Mucosa of descending colon (tissue), 3 donors: ENCODE results near the gene NIM1K. TPM values are rescaled to one million over a fixed set of nuclear protein-coding genes. Genes with fewer than 3 reads are reported as not detected.

Experiments
- ATAC-seq: fragments of 200-7000 bp; cut with Tn5 transposase; one replicate; pipeline ENCODE4 v1.9.1; 2020; ENCODE audit warnings: mild to moderate bottlenecking, moderate library complexity
- DNase-seq, 3 donors: peaks; one replicate each; pipeline ENCODE4 v3.0.0-alpha.2; 2020
- H3K36me3 ChIP-seq: fragments of 200-600 bp; one replicate; pipeline ENCODE4 v1.8.0; 2021; ENCODE audit warnings: low read depth, mild to moderate bottlenecking
- H3K4me1 ChIP-seq: fragments of 200-600 bp; one replicate; pipeline ENCODE4 v1.8.0; 2021; ENCODE audit warnings: low read depth, mild to moderate bottlenecking
- H3K4me3 ChIP-seq: fragments of 200-600 bp; one replicate; pipeline ENCODE4 v1.8.0; 2021; ENCODE audit warnings: mild to moderate bottlenecking
- H3K9me3 ChIP-seq: fragments of 200-600 bp; one replicate; pipeline ENCODE4 v1.8.0; 2021; ENCODE audit warnings: mild to moderate bottlenecking
- CTCF ChIP-seq: fragments of 200-600 bp; IDR thresholded peaks from one replicate; pipeline ENCODE4 v1.8.0; 2022; ENCODE audit warnings: antibody characterized with exemption, mild to moderate bottlenecking
- intact Hi-C, 2 donors: fragments of 100-400 bp; cut with DNase I in 1 of 2; cut with micrococcal nuclease in 1 of 2; formaldehyde crosslinking; loops; one replicate each; pipeline versions ENCODE4 v1.11.0 to v1.11.1; 2022; cut with DNase I, micrococcal nuclease
- total RNA-seq, 3 donors: library from RNA; stranded (reverse); fragmentation: NEBNext Ultra II Directional in 2 of 3; extraction: Animal tissue kit (Norgen Biotek cat#: 25700) in 2 of 3; gene quantifications; one replicate each; pipeline versions ENCODE4 v1.2.1 to v1.2.4, GENCODE V29; 2021 to 2023
- donor health status: DM: no; HTN: no; CAD: no; lungs with moderate emphysema.
- donor health status: DM: no; HTN: no; CAD: no.
- donor health status: DM: no; HTN: yes; CAD: no.

NIM1K gene
- total RNA-seq, 3 donors from 2014 or later = 0.20 to 1.5 (median 0.43) TPM

- no peak for ATAC-seq
- no peaks in the 10 kb centered on the region for H3K9me3 ChIP-seq
- no peak for DNase-seq
- H3K36me3 ChIP-seq = no peaks in the 10 kb centered on the region
- TF ChIP-seq CTCF = no peak
- intact Hi-C loops = no loop called here
- H3K4me3 ChIP-seq = no peak overlapping the region
- H3K4me1 ChIP-seq = no peaks in the 10 kb centered on the region
Observed at GRCh38 chr5:43287493-43287892, 95.5 kb downstream of the NIM1K start.

GRCh38 chr5:43288269-43288831 is 96.3 kb downstream of the NIM1K start:
- H3K9me3 ChIP-seq = no peaks in the 10 kb centered on the region
- no peak for DNase-seq
- H3K4me3 ChIP-seq = no peak overlapping the region
- intact Hi-C loops = no loop called here
- no peak for TF ChIP-seq CTCF
- no peaks in the 10 kb centered on the region for H3K4me1 ChIP-seq
- H3K36me3 ChIP-seq = no peaks in the 10 kb centered on the region
- no peak for ATAC-seq

GRCh38 chr5:43290726-43291125 is 98.7 kb downstream of the NIM1K start:
- DNase-seq = no peak
- Histone ChIP-seq H3K9me3 (no peaks in the 10 kb centered on the region), H3K4me3 (no peak overlapping the region), H3K36me3 (no peaks in the 10 kb centered on the region), H3K4me1 (no peaks in the 10 kb centered on the region)
- TF ChIP-seq CTCF = no peak
- intact Hi-C loops = no loop called here
- ATAC-seq = no peak

- H3K4me3 ChIP-seq = no peak overlapping the region
- no peaks in the 10 kb centered on the region for H3K4me1 ChIP-seq
- TF ChIP-seq CTCF = no peak
- H3K9me3 ChIP-seq = no peaks in the 10 kb centered on the region
- intact Hi-C loops = no loop called here
- no peak for ATAC-seq
- no peaks in the 10 kb centered on the region for H3K36me3 ChIP-seq
- DNase-seq = no peak
Observed at GRCh38 chr5:43294226-43294625, 102.2 kb downstream of the NIM1K start.

- intact Hi-C loops = no loop called here
- ATAC-seq (no peak), DNase-seq (no peak)
- Histone ChIP-seq H3K9me3 (no peaks in the 10 kb centered on the region), H3K36me3 (no peaks in the 10 kb centered on the region), H3K4me1 (no peaks in the 10 kb centered on the region), H3K4me3 (no peak overlapping the region)
- no peak for TF ChIP-seq CTCF
Observed at GRCh38 chr5:43295202-43295601, 103.2 kb downstream of the NIM1K start.

- no peak overlapping the region for H3K4me3 ChIP-seq
- no peaks in the 10 kb centered on the region for H3K9me3 ChIP-seq
- DNase-seq (no peak), ATAC-seq (no peak)
- no peak for TF ChIP-seq CTCF
- intact Hi-C loops = no loop called here
- H3K36me3 ChIP-seq = no peaks in the 10 kb centered on the region
- no peaks in the 10 kb centered on the region for H3K4me1 ChIP-seq
Observed at GRCh38 chr5:43296835-43297234, 104.8 kb downstream of the NIM1K start.
